ENCODE results near the gene GPC6. TPM values are rescaled to one million over a fixed set of nuclear protein-coding genes. Genes with fewer than 3 reads are reported as not detected.
A peak's percentile ranks its signal among the peaks of the same experiment; 100 is the strongest.

GPC6 gene
- total RNA-seq, 3 donors from 2014 or later: 0.03 to 0.08 TPM; not detected in 1

DNA sequence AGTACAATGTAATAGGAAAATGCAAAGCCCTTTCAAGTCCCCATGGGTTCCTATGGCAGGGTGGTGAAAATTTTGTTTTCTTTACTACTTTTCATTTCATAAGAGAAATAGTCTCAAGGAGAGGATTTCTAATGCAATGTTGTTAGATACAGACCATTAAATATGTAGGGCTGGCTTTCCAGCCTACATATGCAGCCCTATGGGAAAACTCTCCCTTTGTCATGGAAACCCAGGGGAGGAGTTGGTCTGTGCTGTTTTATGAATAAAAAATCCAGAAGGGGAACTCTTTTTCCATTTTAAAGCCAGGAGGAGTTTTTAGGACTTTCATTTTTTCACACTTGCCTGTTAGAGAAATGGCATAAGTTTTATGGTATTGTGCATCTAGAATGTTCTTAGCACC, 1133.3 kb downstream of the GPC6 start:
- Mint-ChIP-seq H3K9me3 (no peaks in the 10 kb centered on the region), H3K4me3 (no peak overlapping the region), H3K4me1 (ENCODE audit: low read depth) (peaks cover 7% of the 10 kb centered on the region), H3K36me3 (ENCODE audit: insufficient read depth) (no peaks in the 10 kb centered on the region), H3K27me3 (ENCODE audit: low read depth) (no peaks in the 10 kb centered on the region)
- DNase-seq: no peak
- no peak for ATAC-seq

DNA sequence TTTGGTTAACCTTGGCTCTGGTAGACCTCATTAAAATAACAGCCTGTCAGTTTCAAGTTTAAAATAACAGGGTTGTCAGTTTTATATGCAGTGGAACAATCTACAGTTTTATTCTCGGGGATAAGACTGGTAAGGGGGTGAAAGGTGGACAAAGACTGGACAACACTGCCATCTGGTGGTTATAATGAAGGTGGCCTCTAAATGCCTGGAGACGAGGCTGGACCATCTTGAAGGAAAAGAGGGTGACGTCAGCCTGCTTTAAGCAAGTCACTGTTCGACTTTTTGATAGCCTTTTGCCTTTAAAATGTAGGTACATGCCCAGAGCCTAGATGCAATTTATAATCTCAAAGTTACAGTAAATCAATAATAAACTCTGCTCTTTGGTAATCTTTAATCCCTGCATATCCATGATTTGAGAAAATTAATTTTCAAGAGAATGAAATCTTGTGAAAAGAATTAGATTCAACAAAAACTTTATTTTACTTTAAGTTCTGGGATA, 1135.9 kb downstream of the GPC6 start:
- Mint-ChIP-seq H3K4me3 (no peak overlapping the region), H3K27me3 (ENCODE audit: low read depth) (no peaks in the 10 kb centered on the region), H3K9me3 (no peaks in the 10 kb centered on the region), H3K36me3 (ENCODE audit: insufficient read depth) (no peaks in the 10 kb centered on the region), H3K4me1 (ENCODE audit: low read depth) (peaks cover 7% of the 10 kb centered on the region)
- DNase-seq (peak; percentile 53), ATAC-seq (peak; percentile 98 to 99)

DNA sequence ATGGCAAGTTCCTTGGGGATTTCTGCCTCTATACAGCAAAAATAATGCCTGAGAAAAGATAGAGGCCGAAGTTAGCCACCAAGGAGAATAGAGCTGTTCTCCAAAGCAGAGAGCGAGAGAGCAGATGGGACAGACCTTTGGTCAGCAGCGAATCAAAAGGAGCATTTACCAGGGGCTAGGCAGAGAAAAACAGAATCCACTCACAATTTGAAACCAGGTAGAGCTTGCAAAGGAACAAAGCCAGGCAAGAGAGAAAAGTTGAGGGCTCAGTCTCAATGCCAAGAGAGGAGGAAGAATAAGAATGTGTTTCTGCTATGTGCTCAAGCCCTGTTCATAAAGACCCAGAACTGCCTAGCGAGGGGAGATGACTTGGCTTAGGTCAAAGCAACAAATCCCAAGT, 1140.1 kb downstream of the GPC6 start:
- H3K36me3 Mint-ChIP-seq (ENCODE audit: insufficient read depth): no peaks in the 10 kb centered on the region
- DNase-seq: no peak
- ATAC-seq: no peak
- H3K4me3 Mint-ChIP-seq: no peak overlapping the region
- no peaks in the 10 kb centered on the region for H3K9me3 Mint-ChIP-seq
- H3K27me3 Mint-ChIP-seq (ENCODE audit: low read depth): peaks cover 16% of the 10 kb centered on the region
- peaks cover 5% of the 10 kb centered on the region for H3K4me1 Mint-ChIP-seq (ENCODE audit: low read depth)

GRCh38 chr13:94369972-94370436, 1143.4 kb downstream of the GPC6 start:
- H3K4me1 Mint-ChIP-seq (ENCODE audit: low read depth): no peaks in the 10 kb centered on the region
- no peak for ATAC-seq
- H3K36me3 Mint-ChIP-seq (ENCODE audit: insufficient read depth): no peaks in the 10 kb centered on the region
- H3K27me3 Mint-ChIP-seq (ENCODE audit: low read depth): peaks cover 21% of the 10 kb centered on the region
- H3K9me3 Mint-ChIP-seq: no peaks in the 10 kb centered on the region
- no peak for DNase-seq
- H3K4me3 Mint-ChIP-seq: no peak overlapping the region

GRCh38 chr13:94371855-94372254, 1145.2 kb downstream of the GPC6 start:
- Mint-ChIP-seq H3K27me3 (ENCODE audit: low read depth) (peaks cover 21% of the 10 kb centered on the region), H3K4me3 (no peak overlapping the region), H3K36me3 (ENCODE audit: insufficient read depth) (no peaks in the 10 kb centered on the region), H3K9me3 (no peaks in the 10 kb centered on the region), H3K4me1 (ENCODE audit: low read depth) (no peaks in the 10 kb centered on the region)
- ATAC-seq (no peak), DNase-seq (no peak)

DNA sequence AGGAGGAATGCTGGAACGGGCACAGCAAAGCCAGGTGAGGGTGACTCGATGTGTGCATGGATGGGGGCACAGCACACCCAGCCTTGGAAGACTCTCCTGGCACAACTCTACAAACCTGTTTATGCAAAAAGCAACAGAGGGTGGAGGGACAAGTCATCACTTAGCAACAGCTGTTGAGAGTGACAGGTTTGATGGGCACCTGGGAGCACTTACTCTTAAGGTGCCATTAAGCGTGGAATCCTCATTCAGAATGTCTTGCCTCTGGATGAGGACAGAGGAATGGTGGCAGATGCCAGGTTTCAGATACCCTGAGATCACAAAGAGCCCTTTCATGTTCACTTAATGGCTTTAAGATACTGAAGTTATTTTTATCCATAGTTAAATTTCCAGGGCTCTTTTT, 1155.9 kb downstream of the GPC6 start:
- no peaks in the 10 kb centered on the region for H3K9me3 Mint-ChIP-seq
- ATAC-seq: no peak
- DNase-seq: no peak
- peaks cover 6% of the 10 kb centered on the region for H3K27me3 Mint-ChIP-seq (ENCODE audit: low read depth)
- no peaks in the 10 kb centered on the region for H3K36me3 Mint-ChIP-seq (ENCODE audit: insufficient read depth)
- no peak overlapping the region for H3K4me3 Mint-ChIP-seq
- H3K4me1 Mint-ChIP-seq (ENCODE audit: low read depth): no peaks in the 10 kb centered on the region

DNA sequence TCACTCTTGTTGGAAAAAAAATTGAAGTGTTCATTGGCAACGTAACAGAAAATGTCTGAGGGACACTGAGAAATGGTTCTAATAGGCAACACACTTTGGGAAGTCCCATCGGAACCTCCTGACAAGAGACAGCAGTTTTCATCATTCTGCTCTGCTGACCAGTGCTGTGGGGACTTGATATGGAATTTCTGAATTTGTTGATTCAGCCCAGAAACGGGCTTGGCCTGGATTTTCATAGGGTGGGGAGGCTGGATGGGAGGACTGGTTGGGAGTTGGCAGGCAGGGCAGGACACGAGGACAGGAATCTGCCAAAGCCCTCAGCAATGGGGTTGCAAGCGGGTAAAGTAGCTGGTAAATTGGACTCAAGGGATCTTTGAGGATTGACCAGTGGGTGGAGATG, 1156.4 kb downstream of the GPC6 start:
- H3K27me3 Mint-ChIP-seq (ENCODE audit: low read depth): peaks cover 6% of the 10 kb centered on the region
- no peaks in the 10 kb centered on the region for H3K4me1 Mint-ChIP-seq (ENCODE audit: low read depth)
- no peak overlapping the region for H3K4me3 Mint-ChIP-seq
- H3K9me3 Mint-ChIP-seq: no peaks in the 10 kb centered on the region
- no peaks in the 10 kb centered on the region for H3K36me3 Mint-ChIP-seq (ENCODE audit: insufficient read depth)
- ATAC-seq (no peak), DNase-seq (no peak)

DNA sequence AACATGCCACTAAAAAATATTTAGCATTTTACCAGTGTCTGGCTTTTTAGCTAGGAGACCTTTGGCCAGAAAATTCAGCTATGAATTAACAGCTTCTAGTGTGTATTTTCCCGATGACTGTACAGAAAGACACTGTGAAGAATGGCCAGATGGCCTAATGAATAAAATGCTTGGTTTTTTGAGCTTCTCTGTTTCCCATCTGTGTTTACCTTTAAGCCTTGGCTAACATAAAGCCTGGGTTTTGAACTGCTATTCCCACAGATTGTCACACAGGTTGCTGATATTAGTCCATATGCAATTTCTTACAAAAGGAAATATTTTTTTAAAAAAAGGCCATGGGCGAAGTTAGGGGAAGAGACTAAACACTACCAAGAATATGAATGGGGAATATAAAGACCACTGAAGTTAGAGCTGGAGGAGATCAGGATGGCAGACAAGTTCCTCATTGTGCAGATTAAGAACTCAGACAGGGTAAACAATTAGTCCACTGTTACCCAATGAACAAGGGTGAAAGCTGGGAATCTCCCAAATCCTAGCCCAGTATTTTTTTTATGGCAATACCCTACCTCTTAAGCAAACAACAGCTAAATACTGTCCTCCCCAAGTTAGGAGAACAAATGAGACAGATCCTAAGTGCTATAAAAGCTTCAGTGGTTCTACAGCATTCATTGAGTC, 1157.8 kb downstream of the GPC6 start:
- ATAC-seq (no peak), DNase-seq (no peak)
- Mint-ChIP-seq H3K4me3 (no peak overlapping the region), H3K9me3 (no peaks in the 10 kb centered on the region), H3K4me1 (ENCODE audit: low read depth) (no peaks in the 10 kb centered on the region), H3K36me3 (ENCODE audit: insufficient read depth) (no peaks in the 10 kb centered on the region), H3K27me3 (ENCODE audit: low read depth) (peaks cover 5% of the 10 kb centered on the region)

GRCh38 chr13:94387047-94387446, 1160.4 kb downstream of the GPC6 start:
- ATAC-seq (no peak), DNase-seq (no peak)
- no peak overlapping the region for H3K4me3 Mint-ChIP-seq
- no peaks in the 10 kb centered on the region for H3K36me3 Mint-ChIP-seq (ENCODE audit: insufficient read depth)
- peaks cover 2% of the 10 kb centered on the region for H3K27me3 Mint-ChIP-seq (ENCODE audit: low read depth)
- no peaks in the 10 kb centered on the region for H3K9me3 Mint-ChIP-seq
- H3K4me1 Mint-ChIP-seq (ENCODE audit: low read depth): no peaks in the 10 kb centered on the region

GRCh38 chr13:94389604-94390351, 1163.2 kb downstream of the GPC6 start:
- Mint-ChIP-seq H3K4me1 (ENCODE audit: low read depth) (no peaks in the 10 kb centered on the region), H3K27me3 (ENCODE audit: low read depth) (peaks cover 2% of the 10 kb centered on the region), H3K4me3 (no peak overlapping the region), H3K36me3 (ENCODE audit: insufficient read depth) (no peaks in the 10 kb centered on the region), H3K9me3 (no peaks in the 10 kb centered on the region)
- DNase-seq (no peak), ATAC-seq (no peak)

DNA sequence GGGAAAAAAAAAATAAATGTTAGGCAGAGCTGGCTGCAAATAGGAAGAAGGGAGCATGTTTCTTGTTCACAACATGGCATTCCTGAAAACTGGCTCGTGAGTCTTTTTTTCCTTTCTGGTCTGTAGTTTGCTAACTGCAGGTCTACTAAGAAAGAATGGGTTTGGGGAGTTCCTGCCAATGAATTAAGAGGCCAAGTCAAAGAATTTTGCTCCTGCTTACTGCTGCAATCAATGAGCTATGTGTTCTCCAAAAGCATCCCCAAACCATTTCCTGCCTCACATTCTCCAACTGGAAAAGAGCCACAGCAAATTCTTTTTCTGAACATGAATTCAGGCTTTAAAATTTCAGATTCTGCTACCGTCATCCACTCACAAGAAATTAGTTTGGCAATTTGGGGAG, 1164.3 kb downstream of the GPC6 start:
- peaks cover 2% of the 10 kb centered on the region for H3K27me3 Mint-ChIP-seq (ENCODE audit: low read depth)

DNA sequence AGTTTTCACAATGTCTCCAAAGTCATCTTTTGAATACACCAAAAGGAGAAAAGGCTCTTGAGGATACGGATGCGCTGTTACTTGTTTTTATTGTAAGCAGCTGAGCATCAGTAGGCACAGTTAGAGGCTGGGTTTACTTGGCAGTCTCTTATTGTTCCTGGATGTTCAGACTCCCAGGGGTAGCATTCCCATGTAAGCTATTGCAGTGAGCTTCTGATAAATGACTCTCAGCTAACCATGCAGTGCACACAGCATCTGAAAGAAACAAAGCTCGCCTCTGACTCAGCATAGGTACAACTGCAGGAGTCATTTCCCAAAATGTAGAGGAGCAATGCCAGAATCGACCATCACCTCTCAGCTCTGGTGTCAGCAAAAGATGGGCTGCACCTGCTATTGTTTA, 1168.1 kb downstream of the GPC6 start:
- Mint-ChIP-seq H3K4me3 (no peak overlapping the region), H3K27me3 (ENCODE audit: low read depth) (peaks cover 2% of the 10 kb centered on the region), H3K4me1 (ENCODE audit: low read depth) (no peaks in the 10 kb centered on the region), H3K36me3 (ENCODE audit: insufficient read depth) (no peaks in the 10 kb centered on the region), H3K9me3 (no peaks in the 10 kb centered on the region)
- ATAC-seq (no peak), DNase-seq (no peak)

More for the DNA sequence above, 1164.3 kb downstream of the GPC6 start:
- ATAC-seq (no peak), DNase-seq (no peak)
- Mint-ChIP-seq H3K4me3 (no peak overlapping the region), H3K4me1 (ENCODE audit: low read depth) (no peaks in the 10 kb centered on the region), H3K36me3 (ENCODE audit: insufficient read depth) (no peaks in the 10 kb centered on the region), H3K9me3 (no peaks in the 10 kb centered on the region)

- ATAC-seq (no peak), DNase-seq (no peak)
- Mint-ChIP-seq H3K36me3 (ENCODE audit: insufficient read depth) (no peaks in the 10 kb centered on the region), H3K27me3 (ENCODE audit: low read depth) (peaks cover 2% of the 10 kb centered on the region), H3K4me3 (no peak overlapping the region), H3K9me3 (no peaks in the 10 kb centered on the region), H3K4me1 (ENCODE audit: low read depth) (no peaks in the 10 kb centered on the region)
Measured at GRCh38 chr13:94395860-94396259, 1169.3 kb downstream of the GPC6 start.

GRCh38 chr13:94399812-94400211, 1173.2 kb downstream of the GPC6 start:
- H3K9me3 Mint-ChIP-seq: no peaks in the 10 kb centered on the region
- H3K4me3 Mint-ChIP-seq: no peak overlapping the region
- DNase-seq: no peak
- peaks cover 3% of the 10 kb centered on the region for H3K27me3 Mint-ChIP-seq (ENCODE audit: low read depth)
- H3K4me1 Mint-ChIP-seq (ENCODE audit: low read depth): no peaks in the 10 kb centered on the region
- ATAC-seq: no peak
- no peaks in the 10 kb centered on the region for H3K36me3 Mint-ChIP-seq (ENCODE audit: insufficient read depth)

GRCh38 chr13:94400874-94401273, 1174.3 kb downstream of the GPC6 start:
- Mint-ChIP-seq H3K4me1 (ENCODE audit: low read depth) (no peaks in the 10 kb centered on the region), H3K27me3 (ENCODE audit: low read depth) (peaks cover 3% of the 10 kb centered on the region), H3K9me3 (no peaks in the 10 kb centered on the region), H3K36me3 (ENCODE audit: insufficient read depth) (no peaks in the 10 kb centered on the region), H3K4me3 (no peak overlapping the region)
- ATAC-seq (no peak), DNase-seq (no peak)
